T47D (cell line): ENCODE results near the gene EIF1.
A peak's percentile ranks its signal among the peaks of the same experiment; 100 is the strongest.
"Not testable (repeated sequence)": the region's sequence is repeated elsewhere in the genome, so short reads cannot be mapped to it uniquely, and the experiment has no call there.

Source experiments
- DNase-seq, 2 experiments: peaks; one replicate each; pipeline versions ENCODE4 v3.0.0 to v3.0.0-alpha.2; 2011 to 2012; ENCODE audit warnings: low read depth in 1 of 2, low spot score in 1 of 2
- JUND ChIP-seq: IDR thresholded peaks from 2 replicates; pipeline ENCODE4 v1.6.1; 2012; ENCODE audit warnings: low read depth
- in situ Hi-C: cut with HindIII; loops from 2 replicates; pipeline ENCODE4 v1.10.0; 2016; ENCODE audit warnings: low sequenced_read_pairs, low pct_unique_long_range_greater_than_20kb

EIF1 gene

DNA sequence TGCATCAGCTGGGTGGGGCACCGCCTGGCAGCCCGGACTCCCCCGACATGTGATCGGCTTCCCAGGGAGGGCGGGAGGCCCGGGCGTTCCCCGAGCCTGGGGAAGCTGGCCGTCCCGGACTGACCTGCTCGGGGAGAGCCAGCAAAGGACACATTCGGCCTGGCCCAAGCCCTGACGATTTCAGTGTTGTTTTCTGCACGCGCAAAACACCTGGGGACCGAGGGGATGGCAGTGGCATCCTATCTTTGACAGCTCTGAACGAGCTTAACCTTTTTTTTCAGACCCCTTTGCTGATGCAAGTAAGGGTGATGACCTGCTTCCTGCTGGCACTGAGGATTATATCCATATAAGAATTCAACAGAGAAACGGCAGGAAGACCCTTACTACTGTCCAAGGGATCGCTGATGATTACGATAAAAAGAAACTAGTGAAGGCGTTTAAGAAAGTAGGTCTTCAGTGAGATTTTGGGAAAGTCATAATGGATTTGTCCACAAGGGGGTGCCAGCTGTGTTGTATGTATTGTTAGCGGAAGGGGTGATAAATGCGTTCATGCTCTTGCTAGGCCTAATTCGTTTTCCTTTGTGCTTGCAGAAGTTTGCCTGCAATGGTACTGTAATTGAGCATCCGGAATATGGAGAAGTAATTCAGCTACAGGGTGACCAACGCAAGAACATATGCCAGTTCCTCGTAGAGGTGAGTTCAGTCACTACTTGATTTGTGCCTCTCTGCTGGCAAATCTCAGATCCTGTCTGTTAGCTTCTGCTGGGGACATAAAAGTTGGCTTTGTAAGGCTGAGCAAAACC, 1.0 kb downstream of the EIF1 start:
- in situ Hi-C loops = no loop called here
- no peak for TF ChIP-seq JUND
- peak in 1 of 2 experiments; percentile 82 for DNase-seq

DNA sequence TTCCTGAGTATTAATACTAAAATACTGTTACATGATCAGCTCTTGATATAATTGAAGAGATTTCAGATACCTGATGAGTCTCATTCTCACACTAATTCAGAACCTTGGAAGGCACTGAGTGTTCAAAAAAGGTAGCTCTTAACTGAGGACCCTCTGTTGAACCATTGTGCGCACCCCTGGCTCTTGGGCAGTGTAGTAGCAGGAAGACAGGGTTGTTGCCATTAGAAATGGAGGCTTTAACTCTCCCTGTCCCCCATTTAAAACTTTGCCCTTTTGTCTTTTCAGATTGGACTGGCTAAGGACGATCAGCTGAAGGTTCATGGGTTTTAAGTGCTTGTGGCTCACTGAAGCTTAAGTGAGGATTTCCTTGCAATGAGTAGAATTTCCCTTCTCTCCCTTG, 1.8 kb downstream of the EIF1 start:
- no peak for TF ChIP-seq JUND
- in situ Hi-C loops = no loop called here

GRCh38 chr17:41691031-41691777, 2.5 kb downstream of the EIF1 start:
- in situ Hi-C loops = no loop called here
- peak in 1 of 2 experiments; percentile 31 for DNase-seq
- no peak for TF ChIP-seq JUND

More for the DNA sequence above, 1.8 kb downstream of the EIF1 start:
- DNase-seq = no peak

DNA sequence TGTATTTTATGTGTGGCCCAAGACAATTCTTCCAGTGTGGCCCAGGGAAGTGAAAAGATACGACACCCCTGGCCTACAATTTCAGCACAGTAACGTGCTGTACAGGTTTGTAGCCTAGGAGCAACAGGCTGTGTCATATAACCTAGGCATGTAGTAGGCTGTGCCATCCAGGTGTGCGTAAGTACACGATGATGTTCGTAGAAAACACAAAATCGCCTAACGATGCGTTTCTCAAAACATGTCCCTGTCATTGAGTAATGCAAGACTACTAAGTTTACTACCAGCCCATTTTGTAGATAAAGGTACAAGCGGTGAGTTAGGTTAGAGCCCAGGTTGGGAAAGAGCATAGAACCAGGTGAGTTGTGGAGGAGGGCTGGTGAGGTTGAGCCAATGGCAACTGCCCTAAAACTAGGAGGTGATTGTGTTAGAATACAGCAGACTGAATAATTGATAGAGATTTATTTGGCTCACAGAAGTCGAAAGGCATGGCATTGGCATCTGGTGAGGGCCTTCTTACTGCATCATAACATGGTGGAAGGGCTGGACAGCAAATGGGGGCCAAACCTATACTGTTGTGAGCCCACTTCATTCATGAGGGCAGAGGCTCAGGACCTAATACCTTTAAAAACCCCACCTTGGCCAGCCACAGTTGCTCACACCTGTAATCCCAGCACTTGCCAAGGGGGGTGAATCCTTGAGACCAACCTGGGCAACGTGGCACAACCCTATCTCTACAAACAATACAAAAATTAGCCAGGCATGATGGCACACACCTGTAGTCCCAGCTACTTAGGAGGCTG, 4.2 kb downstream of the EIF1 start:
- DNase-seq = peak in 1 of 2 experiments; percentile 50
- TF ChIP-seq JUND = no peak
- in situ Hi-C loops = no loop called here

- no peak for DNase-seq
- in situ Hi-C loops = no loop called here
- no peak for TF ChIP-seq JUND
Measured at GRCh38 chr17:41695134-41695661, 6.5 kb downstream of the EIF1 start.

- TF ChIP-seq JUND = no peak
- in situ Hi-C loops = no loop called here
- peak; percentile 60 to 90 for DNase-seq
Measured at GRCh38 chr17:41695954-41696757, 7.5 kb downstream of the EIF1 start.

- TF ChIP-seq JUND = no peak
- DNase-seq = peak in 1 of 2 experiments; percentile 56
- in situ Hi-C loops = no loop called here
Measured at GRCh38 chr17:41697122-41697962, 8.7 kb downstream of the EIF1 start.

GRCh38 chr17:41700843-41701242, 12.2 kb downstream of the EIF1 start:
- DNase-seq, in situ Hi-C loops: not testable (repeated sequence)

DNA sequence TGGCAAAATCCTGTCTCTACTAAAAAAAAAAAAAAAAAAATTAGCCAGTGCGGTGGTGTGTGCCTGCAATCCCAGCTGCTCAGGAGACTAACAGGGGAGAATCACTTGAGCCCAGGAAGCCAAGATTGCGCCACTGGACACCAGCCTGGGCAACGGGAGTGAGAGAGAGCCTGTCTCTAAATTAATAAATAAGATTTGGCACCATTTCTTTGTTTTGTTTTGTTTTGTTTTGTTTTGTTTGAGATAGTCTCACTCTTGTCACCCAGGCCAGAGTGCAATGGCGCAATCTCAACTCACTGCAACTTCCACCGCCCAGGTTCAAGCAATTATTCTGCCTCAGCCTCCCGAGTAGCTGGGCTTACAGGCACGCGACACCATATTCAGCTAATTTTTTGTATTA, 14.0 kb downstream of the EIF1 start:
- DNase-seq = no peak
- no peak for TF ChIP-seq JUND
- in situ Hi-C loops = no loop called here

GRCh38 chr17:41705271-41705991, 16.7 kb downstream of the EIF1 start:
- DNase-seq = no peak
- TF ChIP-seq JUND = no peak
- in situ Hi-C loops = no loop called here
